NK-92 (cell line): ENCODE measurements around the gene GNAZ.

Source experiments
- DNase-seq: peaks from one replicate; lab custom pipeline; 2025; ENCODE audit not compliant: unreplicated experiment; lab: John Stamatoyannopoulos, UW

Gene GNAZ

DNA sequence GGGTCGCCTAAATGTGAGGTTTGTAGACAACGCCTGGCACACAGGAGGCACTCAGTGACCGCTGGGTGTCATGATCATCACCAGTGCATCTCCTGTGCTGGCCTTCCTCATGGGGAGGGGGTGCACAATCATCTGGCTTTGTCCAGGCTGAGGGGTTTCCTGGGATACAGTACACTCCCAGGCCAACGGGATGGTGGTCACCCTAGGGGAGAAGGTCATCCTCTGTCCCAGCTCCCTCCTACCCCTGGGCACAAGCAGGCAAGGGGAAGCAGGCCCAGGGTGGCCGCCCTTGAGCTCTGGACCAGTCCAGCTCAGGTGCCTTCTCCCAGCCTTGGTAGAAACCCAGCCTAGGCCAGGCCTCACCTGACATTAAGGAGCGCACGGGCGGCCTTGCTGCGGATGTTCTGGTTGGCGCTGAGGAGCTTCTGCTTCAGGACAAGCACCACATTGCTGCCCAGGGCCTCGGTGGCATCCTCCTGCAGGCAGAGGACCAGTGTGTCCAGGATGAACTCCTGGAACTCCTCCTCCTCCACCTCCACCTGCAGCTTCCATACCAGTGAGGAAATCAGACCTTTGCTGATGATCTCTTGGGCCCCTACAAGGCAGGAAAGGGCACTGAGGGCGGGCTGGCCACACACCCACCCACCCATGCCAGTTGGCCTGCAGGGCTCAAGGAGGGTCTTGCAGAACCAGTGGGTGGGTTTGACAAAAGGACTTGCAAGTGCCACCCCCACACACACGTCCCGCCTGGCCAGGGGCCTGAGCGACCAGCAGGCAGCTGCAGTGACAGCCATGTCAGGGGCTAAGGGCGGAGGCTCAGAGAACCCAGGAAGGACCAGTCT is 6.6 kb upstream of the GNAZ start:
- DNase-seq: no peak

- no peak for DNase-seq
Observed at GRCh38 chr22:23064381-23065068, 5.8 kb upstream of the GNAZ start.

DNA sequence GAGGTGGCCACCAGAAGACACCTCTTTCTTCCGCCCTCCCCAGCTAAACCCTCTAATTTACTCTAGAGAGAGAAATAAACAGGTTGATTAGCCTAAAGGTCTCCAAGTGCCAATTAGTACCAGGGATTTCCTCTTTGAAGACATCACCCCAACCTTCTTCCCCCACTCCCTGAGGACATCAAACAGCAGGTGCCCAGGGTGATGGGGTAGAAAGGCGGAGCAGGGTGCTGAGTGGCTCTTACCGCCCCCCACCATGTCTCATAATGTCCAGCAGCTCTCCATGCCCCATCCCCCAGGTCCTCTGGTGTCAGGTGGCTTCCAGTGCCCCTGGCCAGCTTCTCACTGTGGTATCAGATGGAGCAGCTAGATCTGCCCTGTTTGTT is 5.3 kb upstream of the GNAZ start:
- DNase-seq: no peak

DNA sequence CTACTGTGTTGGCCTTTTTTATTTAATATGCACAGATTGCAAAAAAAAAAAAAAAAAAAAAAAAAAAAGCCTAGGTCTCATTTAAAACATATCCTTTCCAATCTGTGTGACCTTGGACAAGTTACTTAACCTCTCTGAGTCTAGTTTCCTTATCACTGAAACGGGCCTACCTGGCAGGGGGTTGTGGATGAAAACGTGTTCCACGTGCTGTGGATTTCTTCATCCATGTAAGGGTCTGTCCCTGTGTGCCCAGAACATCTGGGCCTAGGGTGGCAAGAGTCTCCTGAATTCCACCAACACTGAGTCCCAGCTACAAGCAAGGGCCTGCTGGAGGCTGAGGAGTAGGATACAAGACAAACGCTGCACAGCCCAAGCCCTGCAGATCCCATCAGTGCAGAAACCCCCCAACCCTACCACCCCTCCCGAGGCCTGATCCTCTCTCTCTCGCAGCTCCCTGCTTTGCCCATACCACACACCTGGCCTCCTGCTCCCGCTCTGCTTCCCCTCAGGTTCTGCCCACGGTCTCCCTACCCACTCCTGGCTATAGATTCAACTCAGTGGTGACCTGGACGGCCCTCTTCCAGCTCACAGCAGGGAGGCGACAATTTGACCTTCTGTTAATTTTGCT is 4.7 kb upstream of the GNAZ start:
- no peak for DNase-seq

- DNase-seq: no peak
Observed at GRCh38 chr22:23066200-23067022, 3.9 kb upstream of the GNAZ start.

DNA sequence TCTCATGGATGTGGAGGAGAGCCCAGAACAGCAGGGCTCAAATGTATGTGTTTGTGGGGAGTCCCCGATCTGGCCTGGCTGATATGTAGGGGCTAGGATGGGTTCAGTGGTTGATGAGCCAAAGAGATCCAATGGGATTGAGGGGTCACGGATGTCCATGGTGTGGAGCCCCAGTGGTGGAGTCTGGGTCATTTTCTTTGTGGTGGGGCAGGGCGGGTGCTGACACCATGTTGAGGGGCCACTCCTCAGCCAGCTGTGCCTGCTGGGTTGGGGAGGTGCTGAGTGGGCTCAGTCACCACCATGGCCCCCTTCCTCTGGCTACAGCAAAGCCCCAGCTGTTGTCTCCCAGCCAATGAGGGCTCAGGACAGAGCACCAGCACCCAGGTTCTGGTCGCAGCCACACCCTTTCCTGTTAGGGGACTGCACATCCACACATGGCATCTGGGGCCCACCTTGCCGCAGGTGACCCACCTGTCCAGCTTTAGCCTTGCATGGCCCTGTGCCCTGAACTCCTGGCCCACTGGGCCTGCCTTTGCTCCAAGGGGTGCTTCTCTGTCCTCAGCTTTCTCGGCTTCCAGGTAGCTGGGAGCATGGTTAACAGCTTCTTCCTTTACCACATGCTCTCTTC is 3.2 kb upstream of the GNAZ start:
- no peak for DNase-seq

- DNase-seq: no peak
Observed at GRCh38 chr22:23067691-23068090, 2.6 kb upstream of the GNAZ start.

GRCh38 chr22:23068096-23068831 is 2.1 kb upstream of the GNAZ start:
- no peak for DNase-seq

DNA sequence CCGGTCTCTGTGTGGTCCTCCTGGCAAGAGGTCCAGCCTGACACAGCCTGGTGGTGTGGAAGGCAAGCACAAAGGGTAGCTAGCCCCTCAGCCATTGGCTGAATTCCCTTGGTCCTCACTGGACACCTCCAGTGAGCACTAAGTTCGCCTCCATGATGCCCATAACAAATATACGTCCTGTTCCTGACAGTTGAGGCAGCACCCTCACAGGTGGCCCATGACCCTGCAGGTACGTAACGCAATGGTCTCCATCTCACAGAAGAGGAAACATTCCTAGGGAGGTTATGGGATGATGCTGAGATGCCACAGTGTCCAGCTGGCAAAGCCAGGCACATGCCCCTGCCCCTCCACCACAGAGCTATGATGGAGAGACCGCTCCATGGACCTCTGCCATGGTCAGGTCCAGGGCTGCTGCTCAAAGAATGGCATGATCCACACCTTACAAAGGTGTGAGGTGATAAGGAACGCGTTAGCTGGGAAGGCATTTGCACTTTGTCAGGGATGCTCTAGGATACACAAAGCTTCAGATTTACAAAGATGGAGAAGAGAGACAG is 1.4 kb upstream of the GNAZ start:
- DNase-seq: no peak

- no peak for DNase-seq
Observed at GRCh38 chr22:23069502-23070357, 589 bp upstream of the GNAZ start.

- no peak for DNase-seq
Observed at GRCh38 chr22:23071230-23072076, 1.1 kb downstream of the GNAZ start.

GRCh38 chr22:23072077-23072910 is 2.0 kb downstream of the GNAZ start:
- no peak for DNase-seq

DNA sequence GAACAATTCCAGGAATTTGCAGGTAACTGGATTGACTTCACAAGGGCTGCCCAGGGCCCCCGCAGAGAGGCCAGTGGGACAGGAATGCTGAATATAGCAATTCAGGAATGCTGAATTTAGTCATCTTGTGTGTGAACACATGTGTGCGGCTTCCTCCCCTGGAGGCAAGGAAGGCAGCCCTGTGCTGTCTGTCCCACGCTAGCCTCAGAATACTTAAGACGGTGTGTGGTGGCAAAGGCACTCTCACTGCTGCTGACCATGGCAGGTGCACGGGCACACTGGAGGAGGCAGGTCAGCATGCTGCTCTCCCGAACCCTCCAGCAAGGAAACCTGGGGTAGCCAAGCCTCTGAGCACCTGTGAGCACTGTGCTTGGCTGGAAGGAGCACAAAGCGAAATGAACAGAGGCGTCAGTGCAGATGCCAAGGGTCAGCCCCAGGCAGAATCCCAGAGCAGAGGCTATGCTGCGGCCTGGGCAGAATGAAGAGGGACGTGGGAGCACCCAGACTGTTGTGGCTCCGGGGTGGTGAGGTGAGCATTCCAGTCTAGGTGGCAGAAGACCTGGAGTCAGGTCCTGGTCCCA is 2.7 kb downstream of the GNAZ start:
- DNase-seq: no peak

DNA sequence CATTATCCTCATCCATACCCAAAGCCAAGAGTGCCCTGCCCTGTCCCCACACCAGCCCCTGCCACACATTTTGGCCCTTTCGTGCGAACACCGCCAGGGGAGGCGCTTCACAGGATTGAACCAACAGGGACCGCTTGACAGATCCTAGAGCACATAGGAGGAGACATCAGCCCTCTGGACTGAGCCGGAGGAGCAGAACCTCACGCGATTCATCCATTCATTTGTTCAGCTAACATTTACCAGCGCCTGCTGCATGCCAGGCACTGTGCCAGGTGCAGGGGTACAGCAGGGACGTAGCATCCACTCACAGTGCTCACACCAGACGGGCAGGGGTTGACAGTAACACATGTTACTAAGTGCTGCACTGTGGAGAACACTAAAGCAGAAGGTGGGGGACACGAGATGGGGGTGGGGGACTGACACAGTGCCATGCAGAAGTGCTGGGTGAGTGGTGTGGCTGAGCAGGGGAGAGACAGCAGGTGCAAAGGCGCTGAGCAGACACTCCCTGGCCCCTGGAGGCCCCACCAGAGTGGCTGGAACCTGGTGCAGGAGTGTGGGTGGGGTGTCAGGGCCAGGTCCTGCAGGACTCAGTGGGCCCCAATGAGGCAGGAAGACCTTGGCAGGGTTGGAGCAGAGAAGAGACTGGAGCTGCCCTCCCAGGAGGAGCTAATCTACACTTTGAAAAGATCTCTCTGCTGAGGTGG is 3.4 kb downstream of the GNAZ start:
- DNase-seq: no peak

DNA sequence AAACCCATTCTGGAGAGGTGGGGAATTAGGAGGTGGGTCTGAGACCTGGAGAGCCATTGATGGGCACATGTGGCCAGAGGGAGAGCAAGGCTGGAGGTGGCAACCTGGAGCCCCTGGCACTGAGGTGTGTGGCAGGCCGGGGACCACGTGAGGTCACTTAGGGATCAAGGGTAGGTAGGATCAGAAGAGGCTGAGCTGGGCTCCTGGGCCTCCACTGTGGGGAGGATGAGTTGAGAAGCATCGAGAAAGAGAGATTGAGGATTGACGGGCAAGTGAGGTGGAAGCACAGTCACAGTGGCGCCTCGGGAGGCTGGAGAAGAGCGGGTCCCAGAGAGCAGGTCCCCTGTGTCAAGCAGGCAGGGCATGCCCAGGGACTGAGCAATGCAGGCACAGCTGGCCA is 4.1 kb downstream of the GNAZ start:
- DNase-seq: no peak

DNA sequence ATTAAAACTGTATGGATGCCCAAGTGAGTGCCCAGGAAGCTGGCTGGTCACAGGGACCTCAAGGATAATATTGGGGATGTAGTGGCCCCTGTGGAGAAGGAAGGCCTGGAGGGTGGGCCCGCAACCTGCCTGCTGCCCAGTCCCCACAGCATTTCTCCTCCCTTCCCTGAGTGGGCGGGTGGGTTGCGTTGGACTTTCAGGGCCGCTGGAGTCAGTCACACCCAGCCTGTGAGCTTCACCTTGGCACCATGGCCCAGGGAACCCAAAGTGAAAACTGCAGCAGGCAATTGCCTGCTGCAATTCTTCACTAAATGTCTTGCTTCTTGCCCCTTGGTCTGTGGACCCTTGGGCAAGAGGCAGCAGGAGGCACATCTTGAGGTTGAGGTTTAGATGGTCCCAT is 4.7 kb downstream of the GNAZ start:
- DNase-seq: no peak
